SK-N-MC (cell line): ENCODE measurements around the gene CD48.
"Not testable (repeated sequence)": the region's sequence is repeated elsewhere in the genome, so short reads cannot be mapped to it uniquely, and the experiment has no call there.

ENCODE experiments used
- DNase-seq: peaks from one replicate; pipeline ENCODE4 v3.0.0-alpha.2; 2011; ENCODE audit warnings: low read depth, low spot score
- H3K27ac ChIP-seq: fragments of 200-600 bp; sonication (generic); 2 replicates; pipeline ENCODE4 v1.5.1; 2016; ENCODE audit warnings: mixed run types
- H3K36me3 ChIP-seq: fragments of 200-600 bp; sonication (generic); 2 replicates; pipeline ENCODE4 v1.6.1; 2017; ENCODE audit warnings: antibody characterized with exemption, low read length, mixed read lengths; ENCODE audit not compliant: insufficient read depth
- H3K4me3 ChIP-seq: fragments of 200-600 bp; sonication (generic); 2 replicates; pipeline ENCODE4 v1.5.1; 2016
- H3K9ac ChIP-seq: fragments of 200-600 bp; sonication (generic); 2 replicates; pipeline ENCODE4 v1.8.0; 2017; ENCODE audit warnings: mixed run types, mixed read lengths; ENCODE audit not compliant: insufficient read length
- H3K9me3 ChIP-seq: fragments of 200-600 bp; sonication (generic); 2 replicates; pipeline ENCODE4 v1.6.1; 2017; ENCODE audit warnings: low read depth, mild to moderate bottlenecking, antibody characterized with exemption, low read length, moderate library complexity, mixed read lengths
- EZH2 ChIP-seq: fragments of 200-600 bp; sonication (generic); IDR thresholded peaks from one replicate; pipeline ENCODE4 v1.6.1; 2017; ENCODE audit warnings: antibody characterized with exemption
- FOXP2 ChIP-seq: optimal IDR thresholded peaks from 2 replicates; pipeline ENCODE3; 2011; ENCODE audit warnings: mild to moderate bottlenecking, moderate library complexity; ENCODE audit not compliant: insufficient read depth; ENCODE audit errors: extremely low read length, control extremely low read depth
- POLR2AphosphoS5 ChIP-seq: IDR thresholded peaks from 2 replicates; pipeline ENCODE4 v1.6.1; 2012; ENCODE audit warnings: mild to moderate bottlenecking, low read depth, low read length, borderline replicate concordance

CD48 gene

DNA sequence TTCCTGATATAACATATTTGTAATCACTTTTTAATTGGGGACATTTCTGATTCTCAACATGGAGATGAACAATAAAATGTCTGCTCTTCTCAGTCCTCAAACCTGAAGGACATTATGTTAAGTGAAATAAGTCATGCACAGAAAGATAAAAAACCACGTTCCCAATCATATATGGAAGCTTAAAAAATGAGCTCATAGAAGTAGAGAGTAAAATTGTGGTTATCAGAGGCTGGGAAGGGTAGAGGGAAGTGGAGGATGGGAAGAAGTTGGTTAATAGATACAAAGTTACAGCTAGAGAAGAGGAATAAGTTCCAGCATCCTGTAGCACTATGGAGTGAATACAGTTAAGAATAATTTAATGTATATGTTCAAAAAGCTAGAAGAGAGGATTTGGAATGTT lies 1.5 kb upstream of the CD48 start:
- no peaks in the 10 kb centered on the region for H3K36me3 ChIP-seq
- no peaks in the 10 kb centered on the region for H3K9me3 ChIP-seq
- no peak overlapping the region for H3K9ac ChIP-seq
- TF ChIP-seq FOXP2, result no peak
- no peak for TF ChIP-seq EZH2
- H3K4me3 ChIP-seq, result no peak overlapping the region
- no peak for DNase-seq
- no peak overlapping the region for H3K27ac ChIP-seq

DNA sequence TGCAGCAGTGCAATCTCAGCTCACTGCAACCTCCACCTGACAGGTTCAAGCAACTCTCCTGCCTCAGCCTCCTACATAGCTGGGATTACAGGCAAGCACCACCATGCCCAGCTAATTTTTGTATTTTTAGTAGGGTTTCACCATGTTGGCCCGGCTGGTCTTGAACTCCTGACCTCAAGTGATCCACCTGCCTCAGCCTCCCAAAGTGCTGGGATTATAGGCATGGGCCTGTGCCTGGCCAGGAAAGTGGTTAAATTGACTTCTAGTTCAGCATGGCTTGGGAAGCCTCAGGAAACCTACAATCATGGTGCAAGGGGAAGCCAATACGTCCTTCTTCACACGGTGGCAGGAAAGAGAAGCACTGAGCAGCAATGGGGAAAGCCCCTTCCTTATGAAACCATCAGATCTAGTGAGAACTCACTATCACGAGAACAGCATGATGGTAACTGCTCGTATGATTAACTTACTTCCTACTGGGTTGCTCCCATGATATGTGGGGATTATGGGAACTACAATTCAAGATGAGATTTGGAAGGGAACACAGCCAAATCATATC lies 981 bp upstream of the CD48 start:
- H3K4me3 ChIP-seq, H3K9me3 ChIP-seq, H3K36me3 ChIP-seq, DNase-seq, H3K27ac ChIP-seq, H3K9ac ChIP-seq: not testable (repeated sequence)

DNA sequence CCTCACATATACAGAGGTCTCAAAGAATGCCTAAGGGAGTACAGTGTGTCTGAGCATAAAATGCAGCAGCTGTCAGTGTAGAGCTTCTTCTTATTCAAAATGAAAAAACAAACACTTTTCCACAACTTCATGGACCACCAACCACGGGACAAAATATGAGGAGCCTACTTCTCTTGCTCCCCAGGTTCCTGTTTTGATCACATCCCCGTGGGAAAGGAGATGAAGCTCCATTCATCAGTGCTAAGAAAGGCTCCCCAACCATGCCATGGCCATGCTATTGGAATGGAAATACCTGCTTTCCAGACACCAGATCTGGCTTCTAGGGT lies 383 bp downstream of the CD48 start:
- TF ChIP-seq POLR2AphosphoS5 (no peak), EZH2 (no peak), FOXP2 (no peak)
- Histone ChIP-seq H3K9ac (no peak overlapping the region), H3K36me3 (no peaks in the 10 kb centered on the region), H3K4me3 (no peak overlapping the region), H3K9me3 (no peaks in the 10 kb centered on the region), H3K27ac (no peak overlapping the region)
- DNase-seq, result no peak

DNA sequence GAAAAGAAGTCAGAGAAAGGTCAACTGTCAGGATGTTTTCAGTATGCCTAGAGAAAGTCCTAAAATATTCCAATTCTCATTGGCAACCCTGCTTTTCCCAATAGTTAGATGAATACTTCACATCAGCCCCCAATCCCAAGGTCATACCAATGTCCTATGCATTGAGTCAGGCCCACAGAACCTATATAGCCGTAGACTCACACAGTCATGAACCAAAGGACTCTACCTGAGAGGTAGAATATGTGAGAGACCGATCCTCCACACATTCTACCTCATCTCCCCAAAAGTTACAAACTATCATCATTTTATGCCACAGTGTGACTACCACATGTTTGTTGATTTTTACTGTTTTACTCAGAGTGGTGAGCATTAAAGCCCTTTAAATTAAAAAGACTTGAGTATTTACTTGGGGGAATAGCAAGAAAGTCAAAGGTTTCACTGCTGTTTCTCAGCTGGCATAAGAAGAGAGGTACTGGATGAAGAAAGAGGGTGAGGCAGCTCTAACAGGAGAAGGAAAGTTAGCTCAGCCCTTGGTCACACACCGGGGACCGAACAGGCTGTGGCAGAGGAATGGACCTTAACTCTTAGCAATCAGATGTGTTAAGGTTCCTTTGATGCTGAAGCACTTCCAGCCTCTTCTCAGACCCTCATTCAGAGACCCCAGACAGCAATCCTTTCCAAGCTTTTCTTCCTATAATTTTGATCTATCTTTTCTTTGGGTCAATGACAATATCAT lies 937 bp downstream of the CD48 start:
- H3K9me3 ChIP-seq, result no peaks in the 10 kb centered on the region
- no peak for DNase-seq
- no peak for TF ChIP-seq POLR2AphosphoS5
- TF ChIP-seq EZH2, result no peak
- no peak for TF ChIP-seq FOXP2
- no peak overlapping the region for H3K27ac ChIP-seq
- no peak overlapping the region for H3K4me3 ChIP-seq
- no peaks in the 10 kb centered on the region for H3K36me3 ChIP-seq
- no peak overlapping the region for H3K9ac ChIP-seq

DNA sequence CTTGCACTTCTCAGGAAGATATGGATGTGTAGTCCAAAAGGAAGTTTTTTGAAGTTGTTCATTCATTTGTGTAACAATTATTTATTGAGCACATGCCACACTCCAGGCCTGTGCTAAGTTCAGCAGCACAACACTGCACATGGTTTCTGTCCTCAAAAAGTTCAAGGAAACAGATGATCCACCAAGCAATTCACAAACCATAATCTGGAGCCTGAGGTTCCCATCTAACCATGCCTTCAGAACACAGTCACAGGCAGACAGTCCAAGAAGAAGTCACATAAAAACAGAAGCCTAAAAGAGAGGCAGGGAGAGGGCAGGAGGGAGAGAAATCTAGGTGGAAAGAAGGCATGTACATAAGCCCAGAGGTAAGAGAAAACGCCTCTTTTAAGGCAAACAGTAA lies 1.9 kb downstream of the CD48 start:
- Histone ChIP-seq H3K36me3 (no peaks in the 10 kb centered on the region), H3K9me3 (no peaks in the 10 kb centered on the region), H3K4me3 (no peak overlapping the region), H3K9ac (no peak overlapping the region), H3K27ac (no peak overlapping the region)
- TF ChIP-seq FOXP2 (no peak), POLR2AphosphoS5 (no peak), EZH2 (no peak)
- no peak for DNase-seq

DNA sequence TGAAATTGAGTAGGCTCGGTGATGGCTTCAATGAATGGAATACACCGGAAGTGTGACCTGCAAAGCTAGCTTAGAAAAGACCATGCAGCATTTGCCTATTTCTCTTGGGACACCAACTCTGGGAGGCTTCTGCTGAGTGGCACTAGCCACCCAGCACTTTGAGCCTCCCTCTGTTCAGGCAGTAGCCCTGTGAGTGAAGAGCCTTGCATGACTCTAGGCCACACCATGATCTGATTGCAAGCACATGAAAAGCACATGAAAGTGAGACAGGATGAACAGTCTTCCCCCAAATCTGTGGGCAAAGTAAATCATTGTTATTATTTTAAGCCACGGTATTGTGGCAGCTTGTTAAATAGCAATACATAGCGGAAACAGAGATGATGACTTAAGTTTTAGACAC lies 2.8 kb downstream of the CD48 start:
- H3K36me3 ChIP-seq, result no peaks in the 10 kb centered on the region
- H3K4me3 ChIP-seq, result no peak overlapping the region
- no peak overlapping the region for H3K27ac ChIP-seq
- no peak overlapping the region for H3K9ac ChIP-seq
- DNase-seq, result no peak
- no peaks in the 10 kb centered on the region for H3K9me3 ChIP-seq
- TF ChIP-seq EZH2 (no peak), POLR2AphosphoS5 (no peak), FOXP2 (no peak)

DNA sequence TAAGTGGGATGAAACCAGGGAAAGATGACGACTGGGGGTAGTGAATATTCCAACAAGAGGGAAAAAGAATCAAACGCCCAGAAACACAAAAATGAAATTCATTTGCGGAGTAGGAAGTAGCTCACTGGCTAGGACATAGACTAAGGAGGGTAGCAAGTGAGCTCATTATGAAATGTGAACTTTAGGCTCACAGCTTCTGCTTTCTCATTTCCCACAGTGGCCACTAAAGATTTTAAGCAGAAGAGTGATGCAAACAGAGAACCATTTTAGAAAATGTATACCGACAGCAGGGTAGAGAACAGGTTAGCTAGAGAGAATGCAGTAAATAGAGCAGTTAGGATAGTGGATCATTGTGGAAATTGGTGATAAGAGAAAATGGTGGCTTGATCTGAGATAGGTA lies 3.5 kb downstream of the CD48 start:
- TF ChIP-seq EZH2 (no peak), FOXP2 (no peak), POLR2AphosphoS5 (no peak)
- no peak overlapping the region for H3K27ac ChIP-seq
- no peak overlapping the region for H3K4me3 ChIP-seq
- no peaks in the 10 kb centered on the region for H3K9me3 ChIP-seq
- no peak for DNase-seq
- no peak overlapping the region for H3K9ac ChIP-seq
- no peaks in the 10 kb centered on the region for H3K36me3 ChIP-seq

DNA sequence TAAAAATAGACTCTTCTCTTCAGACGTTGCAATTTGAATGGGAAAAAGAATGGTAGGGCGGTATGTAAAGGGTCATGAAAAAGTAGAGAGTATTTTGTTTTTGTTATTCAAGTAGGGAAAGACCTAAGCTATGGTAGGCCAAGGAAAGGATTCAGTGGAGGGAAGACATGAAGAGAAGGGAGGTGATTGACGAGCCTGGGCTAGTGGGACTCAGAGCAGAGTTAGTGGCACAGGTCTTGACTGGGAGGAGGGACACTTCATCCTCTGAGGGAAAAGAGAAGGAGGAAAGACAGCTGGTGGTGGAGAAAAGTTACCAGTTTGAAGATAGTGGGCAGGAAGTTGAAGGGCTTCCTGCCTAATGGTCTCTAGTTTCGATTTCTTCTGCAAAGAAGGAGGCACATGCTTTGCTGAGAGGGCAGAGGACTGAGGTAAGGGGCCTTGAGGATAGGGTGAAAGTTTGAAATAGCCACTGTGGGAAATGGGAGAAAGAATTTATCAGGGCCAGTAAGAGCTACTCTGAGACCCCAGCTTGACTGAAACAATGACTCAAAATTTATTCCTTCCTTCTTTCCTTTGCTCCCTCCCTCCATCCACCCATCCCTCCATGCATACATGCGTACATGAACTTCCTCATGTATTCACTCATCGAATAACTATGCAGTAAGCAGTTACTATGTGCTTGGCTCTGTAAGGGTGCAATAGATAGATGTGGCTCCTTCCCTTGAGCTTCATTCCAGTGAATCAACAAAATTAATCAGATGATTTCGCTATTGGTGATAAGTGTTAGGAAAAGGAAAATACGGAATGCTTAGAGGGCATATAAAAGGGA lies 4.2 kb downstream of the CD48 start:
- Histone ChIP-seq H3K9me3 (no peaks in the 10 kb centered on the region), H3K27ac (no peak overlapping the region), H3K4me3 (no peak overlapping the region), H3K9ac (no peak overlapping the region), H3K36me3 (no peaks in the 10 kb centered on the region)
- TF ChIP-seq EZH2 (no peak), POLR2AphosphoS5 (no peak), FOXP2 (no peak)
- no peak for DNase-seq
